Measurements from ENCODE around the gene ACTR3. TPM values are rescaled to one million over a fixed set of nuclear protein-coding genes. Genes with fewer than 3 reads are reported as not detected.

Gene ACTR3
- total RNA-seq, 1 donor from 2014 or later: 255 TPM

DNA sequence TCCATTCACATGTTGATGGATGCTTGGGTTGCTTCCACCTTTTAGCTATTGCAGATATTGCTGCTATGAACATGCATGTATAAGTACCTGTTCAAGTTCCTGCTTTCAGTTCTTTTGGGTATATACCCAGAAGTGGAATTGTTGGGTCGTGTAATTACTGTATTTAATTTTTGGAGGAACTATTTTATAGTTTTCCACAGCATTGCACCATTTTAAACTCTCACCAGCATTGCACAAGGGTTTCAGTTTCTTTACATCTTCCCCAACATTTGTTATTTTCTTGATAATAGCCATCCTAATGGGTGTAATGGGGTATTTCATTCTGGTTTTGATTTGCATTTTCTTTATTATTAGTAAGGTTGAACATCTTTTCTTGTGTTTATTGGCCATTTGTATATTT lies 16.0 kb downstream of the ACTR3 start:
- H3K4me3 ChIP-seq (ENCODE audit: low read depth, low read length): no peak overlapping the region
- DNase-seq (ENCODE audit: low read depth): no peak
- TF ChIP-seq CTCF (conservative IDR thresholded peaks at IDR 0.05; ENCODE audit: low read depth, low read length): no peak

GRCh38 chr2:113906647-113907046 lies 16.8 kb downstream of the ACTR3 start:
- H3K4me3 ChIP-seq (ENCODE audit: low read depth, low read length): no peak overlapping the region
- TF ChIP-seq CTCF (conservative IDR thresholded peaks at IDR 0.05; ENCODE audit: low read depth, low read length): no peak

GRCh38 chr2:113907297-113907696 lies 17.4 kb downstream of the ACTR3 start:
- H3K4me3 ChIP-seq (ENCODE audit: low read depth, low read length): no peak overlapping the region
- no peak for DNase-seq (ENCODE audit: low read depth)
- no peak for TF ChIP-seq CTCF (conservative IDR thresholded peaks at IDR 0.05; ENCODE audit: low read depth, low read length)

More at GRCh38 chr2:113906647-113907046, 16.8 kb downstream of the ACTR3 start:
- DNase-seq (ENCODE audit: low read depth): no peak

GRCh38 chr2:113910110-113910717 lies 20.3 kb downstream of the ACTR3 start:
- no peak overlapping the region for H3K4me3 ChIP-seq (ENCODE audit: low read depth, low read length)
- DNase-seq (ENCODE audit: low read depth): peak; percentile 30
- no peak for TF ChIP-seq CTCF (conservative IDR thresholded peaks at IDR 0.05; ENCODE audit: low read depth, low read length)

GRCh38 chr2:113910967-113911678 lies 21.2 kb downstream of the ACTR3 start:
- DNase-seq (ENCODE audit: low read depth): peak; percentile 33
- H3K4me3 ChIP-seq (ENCODE audit: low read depth, low read length): no peak overlapping the region
- no peak for TF ChIP-seq CTCF (conservative IDR thresholded peaks at IDR 0.05; ENCODE audit: low read depth, low read length)

DNA sequence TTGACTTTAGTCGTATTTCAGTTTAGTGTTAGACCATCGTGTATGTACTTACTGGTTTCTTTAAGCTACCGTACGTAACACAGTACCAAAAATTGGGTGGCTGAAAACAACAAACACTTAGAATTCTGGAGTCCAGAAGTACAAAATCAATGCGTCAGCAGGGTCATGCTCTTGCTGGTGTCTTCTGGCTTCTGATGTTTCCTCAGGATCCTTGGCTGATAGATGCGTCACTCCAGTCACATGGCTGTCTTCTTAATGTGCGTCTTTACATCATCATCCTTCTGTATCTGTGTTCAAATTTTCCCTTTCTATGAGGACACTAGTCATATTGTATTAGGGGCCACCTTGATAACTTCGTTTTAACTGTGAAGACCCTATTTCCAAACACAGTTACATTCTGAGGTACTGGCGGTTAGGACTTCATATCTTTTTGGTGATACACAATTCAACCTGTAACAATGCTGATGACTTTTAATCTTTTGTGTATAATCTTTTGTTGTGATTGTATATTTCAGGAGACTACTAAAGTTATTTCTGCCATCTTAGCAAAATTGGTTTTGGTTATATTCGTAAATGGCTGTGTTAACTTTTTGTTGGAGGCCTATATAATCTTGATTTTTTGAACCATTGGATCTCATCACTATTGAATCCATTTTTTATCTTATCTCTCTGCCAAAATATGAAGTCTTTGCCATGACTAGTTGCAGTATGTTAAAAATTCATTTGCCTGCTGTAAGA lies 25.4 kb downstream of the ACTR3 start:
- DNase-seq (ENCODE audit: low read depth): no peak
- TF ChIP-seq CTCF (conservative IDR thresholded peaks at IDR 0.05; ENCODE audit: low read depth, low read length): no peak
- H3K4me3 ChIP-seq (ENCODE audit: low read depth, low read length): no peak overlapping the region

All from epithelial cell of proximal tubule (primary cell).